Stimulated activated CD8-positive, alpha-beta memory T cell treated with anti-CD3 and anti-CD28 coated beads, Interleukin-4, amount 100 ng/mL, for 24 hours (primary cell): ENCODE measurements around the gene PDZK1IP1.
"Not testable (repeated sequence)": the region's sequence is repeated elsewhere in the genome, so short reads cannot be mapped to it uniquely, and the experiment has no call there.

Source experiments
- DNase-seq: peaks from one replicate; pipeline ENCODE4 v3.0.0-alpha.2; 2020; ENCODE audit warnings: low read depth

Gene PDZK1IP1

GRCh38 chr1:47181095-47181954 lies 8.5 kb downstream of the PDZK1IP1 start:
- no peak for DNase-seq

- DNase-seq = no peak
These were observed 9.2 kb downstream of the PDZK1IP1 start for GRCh38 chr1:47180603-47181094.

DNA sequence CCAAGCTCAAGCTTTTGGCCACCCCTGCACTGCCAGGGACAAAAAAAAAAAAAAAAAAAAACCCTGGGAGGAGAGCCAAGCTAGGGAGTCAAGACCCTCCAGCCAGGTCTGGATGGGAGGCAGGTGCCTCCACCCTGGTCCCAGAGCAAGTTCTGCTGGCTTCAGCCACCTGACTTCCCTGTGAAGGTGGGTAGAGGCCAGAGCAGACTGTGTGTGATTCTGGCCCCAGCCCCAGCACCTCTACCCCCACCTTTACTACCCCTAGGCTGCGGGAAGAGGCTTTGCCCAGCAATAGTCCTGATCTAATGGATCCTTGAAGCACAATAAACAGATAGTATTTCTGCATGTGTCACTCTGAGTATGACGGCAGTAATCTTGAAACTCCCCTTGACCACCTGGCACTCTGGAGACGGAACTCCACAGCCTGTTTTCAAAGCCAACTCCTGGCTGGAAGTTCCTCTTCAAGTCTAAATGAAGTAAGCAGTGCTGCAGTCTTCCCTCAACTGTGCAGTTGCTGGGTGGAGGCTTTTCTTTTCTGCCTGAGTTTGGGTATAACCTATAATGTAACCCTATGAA lies 9.8 kb downstream of the PDZK1IP1 start:
- DNase-seq = no peak

DNA sequence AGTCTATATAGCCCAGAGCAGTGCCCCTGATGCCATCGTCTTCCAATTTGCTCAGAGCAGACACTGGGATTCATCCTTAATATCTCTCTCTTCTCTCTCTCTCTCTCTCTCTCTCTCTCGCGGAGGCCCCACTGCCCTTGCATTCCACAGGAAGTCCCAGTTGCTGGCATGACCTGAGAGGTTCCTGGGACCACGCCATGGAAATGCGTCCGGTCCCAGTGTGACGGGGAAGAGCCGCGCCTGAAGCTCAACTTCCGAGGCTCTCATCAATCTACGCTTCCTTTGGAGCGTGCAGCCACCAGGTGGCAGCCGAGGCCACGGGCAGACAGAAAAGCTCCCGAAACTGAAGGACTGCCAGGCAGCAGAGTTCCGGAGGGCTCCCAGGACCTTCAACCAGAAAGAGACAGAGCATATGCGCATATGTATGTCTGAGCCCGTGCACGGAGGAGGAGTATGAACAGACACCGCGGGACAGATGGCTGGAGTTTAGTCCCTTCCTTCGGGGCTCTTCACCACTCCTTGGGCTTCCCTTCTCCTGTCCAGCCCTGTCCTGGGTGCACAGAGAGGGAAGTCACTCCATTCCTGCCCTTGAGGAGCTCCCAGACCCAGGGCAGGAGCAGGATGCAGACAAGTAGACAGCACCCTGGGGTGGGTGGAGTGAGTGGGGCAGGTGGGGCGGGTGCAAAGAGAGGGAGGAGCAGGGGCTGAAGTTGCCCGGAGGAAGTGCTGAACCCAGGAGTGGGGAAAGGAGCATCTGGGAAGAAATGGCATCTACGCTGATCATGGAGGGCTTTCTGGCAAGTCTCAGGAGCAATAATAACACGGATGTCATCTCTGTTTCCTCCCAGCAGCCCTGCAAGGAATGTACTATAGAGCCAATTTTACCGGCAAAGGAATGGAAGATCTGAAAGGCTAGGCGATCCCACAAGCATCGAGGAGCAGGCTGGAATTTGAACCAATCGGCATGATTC lies 10.5 kb downstream of the PDZK1IP1 start:
- peak; percentile 71 for DNase-seq

DNA sequence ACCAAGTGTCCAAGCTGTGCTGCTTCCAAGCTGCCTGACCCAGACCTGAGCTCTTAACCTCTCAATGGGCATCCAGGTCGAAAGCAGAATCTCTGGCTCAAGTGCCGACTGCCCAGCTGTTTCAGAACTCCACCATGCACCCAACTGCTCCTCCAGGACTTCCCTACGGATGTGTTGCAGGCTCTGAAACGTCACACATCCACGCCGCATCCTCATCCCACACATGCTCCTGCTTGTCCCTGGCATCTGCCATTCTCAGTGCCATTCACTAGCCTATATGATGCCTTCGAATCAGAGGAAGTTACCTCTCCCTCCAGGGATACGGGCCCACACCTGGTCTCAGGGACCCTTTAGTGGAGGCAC lies 11.2 kb downstream of the PDZK1IP1 start:
- no peak for DNase-seq

GRCh38 chr1:47178020-47178419 lies 11.8 kb downstream of the PDZK1IP1 start:
- no peak for DNase-seq

DNA sequence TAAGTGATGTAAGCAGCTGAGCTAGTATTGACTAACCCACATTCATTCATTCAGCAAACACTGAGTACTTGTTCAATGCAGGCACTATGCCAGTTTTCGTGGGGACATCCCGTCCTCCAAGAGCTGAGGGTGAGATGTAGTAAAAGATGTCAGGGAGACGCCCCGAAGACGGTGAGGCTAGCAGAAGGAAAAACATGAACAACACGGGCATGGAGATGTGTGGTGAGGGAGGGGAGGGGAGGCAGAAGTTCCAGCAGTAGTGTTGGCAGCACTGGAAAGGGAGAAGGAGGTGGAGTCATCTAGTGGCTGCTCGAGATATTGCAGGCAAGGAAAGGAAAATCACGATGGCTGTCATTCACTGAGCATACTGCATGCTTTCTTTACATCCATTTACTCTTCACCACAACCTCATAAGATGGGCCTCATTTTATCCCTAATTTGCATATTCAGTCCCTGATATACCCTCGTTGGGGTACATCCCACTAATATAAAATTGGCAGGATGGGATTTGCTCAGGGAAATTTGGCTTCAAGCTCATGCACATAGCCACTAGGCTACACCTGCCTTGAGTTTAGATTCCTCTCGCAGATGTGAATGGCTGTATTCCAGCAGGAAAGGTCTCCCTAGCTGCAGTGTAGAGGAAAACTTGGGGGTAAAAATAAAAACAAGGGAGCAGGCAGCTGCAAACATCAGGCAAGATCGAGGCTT lies 14.5 kb downstream of the PDZK1IP1 start:
- DNase-seq = no peak

GRCh38 chr1:47174656-47175020 lies 15.2 kb downstream of the PDZK1IP1 start:
- DNase-seq = no peak

DNA sequence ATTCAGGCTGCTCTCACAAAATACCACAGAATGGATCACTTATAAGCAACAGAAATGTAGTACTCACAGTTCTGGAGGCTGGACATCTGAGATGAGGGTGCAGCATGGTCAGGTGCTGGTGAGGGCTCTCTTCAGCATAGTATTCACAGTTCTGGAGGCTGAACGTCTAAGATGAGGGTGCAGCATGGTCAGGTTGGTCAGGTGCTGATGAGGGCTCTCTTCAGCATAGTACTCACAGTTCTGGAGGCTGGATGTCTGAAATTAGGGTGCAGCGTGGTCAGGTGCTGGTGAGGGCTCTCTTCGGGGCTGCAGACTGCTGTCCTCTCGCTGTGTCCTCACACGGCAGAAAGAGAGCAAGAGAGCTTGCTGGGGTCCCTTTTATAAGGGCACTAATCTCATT lies 17.1 kb downstream of the PDZK1IP1 start:
- no peak for DNase-seq

DNA sequence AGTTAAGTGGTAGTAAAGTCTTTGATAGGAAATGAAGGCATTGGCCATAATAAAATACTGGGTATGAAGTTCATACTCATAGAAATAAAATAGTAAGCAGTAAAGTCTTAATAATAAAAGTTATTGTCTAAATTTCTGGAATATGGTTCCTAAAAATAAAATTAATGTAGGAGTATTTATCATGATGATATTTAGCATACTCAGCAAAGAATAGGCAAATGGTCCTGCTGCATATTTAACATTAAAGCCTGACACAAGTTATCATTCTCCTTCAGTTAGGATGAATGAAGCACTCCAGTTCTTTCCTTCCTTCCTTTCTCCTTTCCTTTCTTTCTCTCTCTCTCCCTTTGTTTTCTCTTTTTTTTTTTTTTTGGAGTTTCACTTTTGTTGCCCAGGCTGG lies 25.3 kb downstream of the PDZK1IP1 start:
- no peak for DNase-seq

GRCh38 chr1:47161298-47162040 lies 28.4 kb downstream of the PDZK1IP1 start:
- no peak for DNase-seq

GRCh38 chr1:47160716-47161115 lies 29.1 kb downstream of the PDZK1IP1 start:
- no peak for DNase-seq

GRCh38 chr1:47157957-47158356 lies 31.9 kb downstream of the PDZK1IP1 start:
- not testable (repeated sequence) for DNase-seq

DNA sequence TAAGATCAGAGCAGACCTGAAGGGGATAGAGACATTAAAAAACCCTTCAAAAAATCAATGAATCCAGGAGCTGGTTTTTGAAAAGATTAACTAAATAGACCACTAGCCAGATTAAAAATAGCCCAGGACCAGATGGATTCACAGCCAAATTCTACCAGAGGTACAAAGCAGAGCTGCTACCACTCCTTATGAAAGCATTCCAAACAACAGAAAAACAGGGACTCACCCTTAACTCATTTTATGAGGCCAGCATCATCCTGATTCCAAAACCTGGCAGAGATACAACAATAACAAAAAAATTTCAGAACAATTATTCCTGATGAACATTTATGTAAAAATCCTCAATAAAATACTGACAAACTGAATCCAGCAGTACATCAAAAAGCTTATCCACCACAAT lies 33.4 kb downstream of the PDZK1IP1 start:
- DNase-seq = not testable (repeated sequence)

- not testable (repeated sequence) for DNase-seq
These were observed 40.7 kb downstream of the PDZK1IP1 start for GRCh38 chr1:47149162-47149561.

- DNase-seq = no peak
These were observed 42.6 kb downstream of the PDZK1IP1 start for GRCh38 chr1:47147047-47147785.

DNA sequence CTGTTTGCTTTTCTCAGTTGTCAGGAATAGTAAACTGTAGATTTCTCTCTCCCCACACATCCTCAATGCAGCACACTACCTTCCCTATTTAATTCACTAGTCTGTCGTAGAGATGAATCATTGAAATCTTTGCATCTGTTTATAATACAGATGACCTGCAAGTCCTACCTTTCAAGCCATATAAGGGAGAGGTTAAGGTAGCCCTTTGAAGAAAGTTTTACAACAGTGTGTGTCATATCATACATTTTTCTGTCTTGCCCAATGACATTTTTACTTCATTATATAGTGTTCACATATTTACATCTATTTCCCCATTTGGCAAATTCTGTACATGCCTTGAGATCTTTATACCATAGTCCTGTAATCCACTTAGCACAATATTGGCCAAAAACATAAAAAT lies 43.3 kb downstream of the PDZK1IP1 start:
- not testable (repeated sequence) for DNase-seq

- not testable (repeated sequence) for DNase-seq
These were observed 46.2 kb downstream of the PDZK1IP1 start for GRCh38 chr1:47143654-47144053.

- not testable (repeated sequence) for DNase-seq
These were observed 49.5 kb downstream of the PDZK1IP1 start for GRCh38 chr1:47140358-47140757.

DNA sequence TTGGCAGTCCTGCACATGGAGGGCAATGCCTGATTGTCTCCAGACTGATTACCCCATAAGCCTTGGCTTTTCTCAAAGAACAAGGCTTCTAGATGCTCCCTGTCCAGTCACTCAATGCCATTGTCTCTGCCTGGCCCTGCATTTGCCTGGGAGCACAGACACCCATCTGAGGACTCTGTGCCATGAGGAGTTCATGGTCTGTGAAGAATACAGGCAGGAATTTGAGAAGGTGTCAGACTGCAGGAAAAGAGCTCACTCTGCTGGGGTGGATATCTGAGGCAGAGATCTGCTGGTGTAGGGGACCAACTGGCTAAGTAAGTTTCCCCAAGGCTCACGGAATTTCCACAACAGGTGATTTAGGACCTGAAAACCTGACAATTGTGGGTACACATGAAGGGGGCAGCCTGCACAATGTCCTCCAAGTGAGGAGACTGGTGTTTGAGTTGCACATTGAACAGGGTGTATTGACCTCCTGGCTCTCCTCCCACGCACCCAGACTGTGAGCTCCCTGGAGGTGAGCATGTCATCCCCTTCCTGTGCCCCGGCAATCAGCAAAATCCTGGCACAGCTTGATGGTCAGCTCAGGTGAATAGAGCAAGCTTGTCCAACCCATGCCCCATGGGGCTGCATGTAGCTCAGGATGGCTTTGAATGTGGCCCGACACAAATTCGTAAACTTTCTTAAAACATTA lies 51.8 kb downstream of the PDZK1IP1 start:
- no peak for DNase-seq
